B cell (primary cell): ENCODE data around the gene DEF6. TPM values are rescaled to one million over a fixed set of nuclear protein-coding genes. Genes with fewer than 3 reads are reported as not detected.
A peak's percentile ranks its signal among the peaks of the same experiment; 100 is the strongest.

Experiments used
- ATAC-seq: fragments of 200-7000 bp; cut with Tn5 transposase; one replicate; pipeline ENCODE4 v1.10.0; 2021; ENCODE audit warnings: low read depth, mild to moderate bottlenecking, moderate number of reproducible peaks, moderate library complexity
- CTCF ChIA-PET: fragments of 350-600 bp; sonication (Branson Sonifier 250); formaldehyde crosslinking; loops from one replicate; lab custom pipeline; 2021; ENCODE audit warnings: antibody characterized with exemption, inconsistent platforms; lab: Charles Lee
- POLR2A ChIA-PET: fragments of 350-600 bp; sonication (Branson Sonifier 250); formaldehyde crosslinking; loops from one replicate; lab custom pipeline; 2021; ENCODE audit warnings: antibody characterized with exemption; lab: Charles Lee
- DNase-seq: peaks from one replicate; pipeline ENCODE4 v3.0.0; 2013
- H2AFZ ChIP-seq: 2 replicates; pipeline ENCODE4 v1.6.1; 2012; ENCODE audit warnings: mild to moderate bottlenecking, low read depth, low read length; ENCODE audit not compliant: insufficient read depth, poor library complexity, severe bottlenecking
- H3K27ac ChIP-seq, 2 donors: 1 replicate in 1 of 2; 2 replicates in 1 of 2; pipeline ENCODE4 v1.5.1; 2012 to 2013; ENCODE audit warnings: low read length in 2 of 2, mild to moderate bottlenecking in 2 of 2, moderate library complexity in 1 of 2
- H3K27me3 ChIP-seq, 4 experiments: fragments of 200-600 bp in 1 of 4; sonication (generic) in 1 of 4; replicated peaks in 1 of 4; 1 replicate in 2 of 4; 2 replicates in 2 of 4; pipeline versions ENCODE4 v1.6.1 to v1.7.0; 2013 to 2016; ENCODE audit warnings: low read length in 3 of 4, mild to moderate bottlenecking in 2 of 4, mixed read lengths in 1 of 4, moderate library complexity in 1 of 4; ENCODE audit not compliant: insufficient read depth in 4 of 4, control insufficient read depth in 3 of 4; ENCODE audit errors: control extremely low read depth in 1 of 4
- H3K36me3 ChIP-seq, 2 experiments: replicated peaks in 1 of 2; 1 replicate in 1 of 2; 2 replicates in 1 of 2; pipeline versions ENCODE4 v1.6.1 to v1.7.1; 2013; ENCODE audit warnings: low read length in 1 of 2; ENCODE audit not compliant: insufficient read depth in 2 of 2, control insufficient read depth in 1 of 2; ENCODE audit errors: control extremely low read depth in 1 of 2, extremely low read depth in 1 of 2
- H3K4me1 ChIP-seq, 2 donors: fragments of 200-600 bp in 1 of 2; sonication (generic) in 1 of 2; 1 replicate in 1 of 2; 2 replicates in 1 of 2; pipeline versions ENCODE4 v1.5.1 to v1.6.1; 2013 to 2017; ENCODE audit warnings: low read length in 2 of 2; ENCODE audit not compliant: control insufficient read depth in 2 of 2, insufficient read depth in 2 of 2
- H3K4me2 ChIP-seq: replicated peaks from 2 replicates; pipeline ENCODE3; 2012; ENCODE audit warnings: mild to moderate bottlenecking, low read depth, low read length; ENCODE audit not compliant: poor library complexity, severe bottlenecking
- H3K4me3 ChIP-seq, 5 experiments: fragments of 200-600 bp in 1 of 5; sonication (generic) in 1 of 5; 1 replicate in 3 of 5; 2 replicates in 2 of 5; pipeline versions ENCODE4 v1.5.1 to v1.7.0; 2011 to 2016; ENCODE audit warnings: low read length in 4 of 5, mild to moderate bottlenecking in 4 of 5, low read depth in 2 of 5, control low read depth in 1 of 5, moderate library complexity in 1 of 5; ENCODE audit not compliant: insufficient read depth in 1 of 5; ENCODE audit errors: control extremely low read depth in 1 of 5, extremely low read depth in 1 of 5
- H3K79me2 ChIP-seq: fragments of 200-600 bp; sonication (generic); one replicate; pipeline ENCODE4 v1.6.0; 2016; ENCODE audit warnings: low read length; ENCODE audit not compliant: control insufficient read depth, insufficient read depth
- H3K9ac ChIP-seq: fragments of 200-600 bp; sonication (generic); 2 replicates; pipeline ENCODE4 v1.6.1; 2017; ENCODE audit warnings: mild to moderate bottlenecking, low read length, moderate library complexity
- H3K9me3 ChIP-seq, 3 donors: one replicate each; pipeline versions ENCODE4 v1.6.1 to v1.7.1; 2013; ENCODE audit warnings: low read length in 2 of 3; ENCODE audit not compliant: control insufficient read depth in 2 of 3, insufficient read depth in 1 of 3; ENCODE audit errors: control extremely low read depth in 1 of 3
- H4K20me1 ChIP-seq: 2 replicates; pipeline ENCODE4 v1.6.0; 2012; ENCODE audit warnings: mild to moderate bottlenecking, low read length; ENCODE audit not compliant: insufficient read depth, control insufficient read depth, poor library complexity, severe bottlenecking
- H3K27ac Mint-ChIP-seq: one replicate; pipeline ENCODE4 v1.8.0; 2021; ENCODE audit warnings: mixed read lengths
- H3K27me3 Mint-ChIP-seq: one replicate; pipeline ENCODE4 v1.8.0; 2021; ENCODE audit warnings: mixed read lengths
- H3K4me1 Mint-ChIP-seq: one replicate; pipeline ENCODE4 v1.8.0; 2021; ENCODE audit warnings: mixed read lengths
- H3K4me3 Mint-ChIP-seq: one replicate; pipeline ENCODE4 v1.8.0; 2021; ENCODE audit warnings: mixed read lengths
- H3K9me3 Mint-ChIP-seq: one replicate; pipeline ENCODE4 v1.8.0; 2022; ENCODE audit warnings: mixed read lengths; ENCODE audit not compliant: insufficient read depth
- CTCF ChIP-seq: fragments of 200-600 bp; IDR thresholded peaks from one replicate; pipeline ENCODE4 v1.8.0; 2022; ENCODE audit warnings: antibody characterized with exemption, mild to moderate bottlenecking
- EZH2 ChIP-seq: IDR thresholded peaks from 2 replicates; pipeline ENCODE4 v1.6.1; 2012; ENCODE audit warnings: borderline replicate concordance, low read depth, mild to moderate bottlenecking, moderate library complexity, low read length; ENCODE audit not compliant: insufficient read depth, poor library complexity, severe bottlenecking
- WGBS: methylation state at CpG from one replicate; pipeline ENCODE4 v1.1.5; 2013; ENCODE audit warnings: missing lambda C conversion rate; ENCODE audit not compliant: insufficient coverage; 5-methylcytosine and 5-hydroxymethylcytosine counted together
- intact Hi-C: fragments of 100-400 bp; cut with micrococcal nuclease; formaldehyde crosslinking; loops from one replicate; pipeline ENCODE4 v1.10.0; 2022
- polyA plus RNA-seq: library from polyadenylated mRNA; depleted of rRNA; stranded (reverse); fragments of >200 nt; gene quantifications from 2 replicates; pipeline ENCODE4 v1.2.3, GENCODE V29; 2012
- total RNA-seq, 2 donors: library from RNA; stranded (reverse); fragments of 120-200 nt in 1 of 2; gene quantifications; 1 replicate in 1 of 2; 2 replicates in 1 of 2; pipeline versions ENCODE4 v1.2.3 to v1.2.4, GENCODE V29; 2013 to 2022

DEF6 gene
- total and polyA plus RNA-seq, 2 donors (not counting 1 experiment from before 2014, with no cell fraction given): 105 to 159 TPM

- H3K27ac ChIP-seq: peak overlapping the region; percentile 97 to 98
- peak overlapping the region; percentile 70 for H2AFZ ChIP-seq
- CTCF ChIA-PET: interaction anchor here (0.6 to 3.4 kb wide), 6 partner anchors 14 to 863 kb away, joined by 3 to 30 read pairs (median 4); partner anchors contain the start of gene DEF6
- Mint-ChIP-seq H3K27ac (peak overlapping the region; percentile 98), H3K4me1 (peaks cover 38% of the 10 kb centered on the region), H3K9me3 (no peaks in the 10 kb centered on the region), H3K4me3 (peak overlapping the region; percentile 99), H3K27me3 (no peaks in the 10 kb centered on the region)
- no peak for DNase-seq
- no peaks in the 10 kb centered on the region for H3K36me3 ChIP-seq
- no peak for ATAC-seq
- 100% methylated on average over 1 of the region's 7 CpGs for WGBS
- TF ChIP-seq CTCF (no peak), EZH2 (no peak)
- peaks cover 15 to 22% of the 10 kb centered on the region in 2 donors for H3K4me1 ChIP-seq
- POLR2A ChIA-PET: interaction anchor here (1.2 kb wide), 1 partner anchor 9 kb away, joined by 4 read pairs; no protein-coding TSS in a partner anchor
- intact Hi-C loops: loop anchor here (2.0 kb wide), 4 partner anchors 44 to 502 kb away; partner anchors contain the start of gene SNRPC
- peak overlapping the region; percentile 83 for H3K9ac ChIP-seq
- H3K9me3 ChIP-seq: no peaks in the 10 kb centered on the region
- H3K4me2 ChIP-seq: peak overlapping the region; percentile 77
- H4K20me1 ChIP-seq: no peaks in the 10 kb centered on the region
- no peaks in the 10 kb centered on the region for H3K27me3 ChIP-seq
- H3K79me2 ChIP-seq: peaks cover 42% of the 10 kb centered on the region
- peak overlapping the region; percentile 63 to 90 (median 81) for H3K4me3 ChIP-seq
Measured at GRCh38 chr6:35258336-35258735, 39.3 kb upstream of the DEF6 start.

- no peak for DNase-seq
- H3K27me3 Mint-ChIP-seq: no peaks in the 10 kb centered on the region
Measured at GRCh38 chr6:35258858-35259193, 38.8 kb upstream of the DEF6 start.

More at GRCh38 chr6:35258858-35259193, 38.8 kb upstream of the DEF6 start:
- TF ChIP-seq CTCF (peak; percentile 16), EZH2 (no peak)
- Histone ChIP-seq H3K4me1 (peaks cover 15 to 24% of the 10 kb centered on the region in 2 donors), H3K27ac (peak overlapping the region; percentile 97 to 98), H3K27me3 (no peaks in the 10 kb centered on the region), H4K20me1 (no peaks in the 10 kb centered on the region), H2AFZ (peak overlapping the region; percentile 70), H3K9ac (peak overlapping the region; percentile 83), H3K4me3 (peak overlapping the region; percentile 63 to 90 (median 81)), H3K79me2 (peaks cover 42% of the 10 kb centered on the region), H3K9me3 (no peaks in the 10 kb centered on the region), H3K4me2 (peak overlapping the region; percentile 77), H3K36me3 (no peaks in the 10 kb centered on the region)
- CTCF ChIA-PET: interaction anchor here (0.6 to 3.4 kb wide), 6 partner anchors 15 to 1710 kb away, joined by 3 to 30 read pairs (median 4); partner anchors contain the start of gene DEF6
- no peaks in the 10 kb centered on the region for H3K9me3 Mint-ChIP-seq
- POLR2A ChIA-PET: interaction anchor here (0.6 to 1.2 kb wide), 4 partner anchors 9 to 1999 kb away, joined by 3 to 4 read pairs (median 4); partner anchors contain the start of genes TBC1D22B and TMEM217
- WGBS: 1% methylated on average over 20 of the region's 20 CpGs
- peaks cover 42% of the 10 kb centered on the region for H3K4me1 Mint-ChIP-seq
- H3K27ac Mint-ChIP-seq: peak overlapping the region; percentile 98
- intact Hi-C loops: loop anchor here (1.0 to 2.0 kb wide), 5 partner anchors 44 to 502 kb away; partner anchors contain the start of genes FANCE and SNRPC
- peak overlapping the region; percentile 99 for H3K4me3 Mint-ChIP-seq
- peak; percentile 5 for ATAC-seq
